ENCODE measurements around the gene OR6Q1. TPM values are rescaled to one million over a fixed set of nuclear protein-coding genes. Genes with fewer than 3 reads are reported as not detected.

Gene OR6Q1
- total and polyA plus RNA-seq, 2 of the 4 experiments (the other 2 are of a cell fraction), result not detected

DNA sequence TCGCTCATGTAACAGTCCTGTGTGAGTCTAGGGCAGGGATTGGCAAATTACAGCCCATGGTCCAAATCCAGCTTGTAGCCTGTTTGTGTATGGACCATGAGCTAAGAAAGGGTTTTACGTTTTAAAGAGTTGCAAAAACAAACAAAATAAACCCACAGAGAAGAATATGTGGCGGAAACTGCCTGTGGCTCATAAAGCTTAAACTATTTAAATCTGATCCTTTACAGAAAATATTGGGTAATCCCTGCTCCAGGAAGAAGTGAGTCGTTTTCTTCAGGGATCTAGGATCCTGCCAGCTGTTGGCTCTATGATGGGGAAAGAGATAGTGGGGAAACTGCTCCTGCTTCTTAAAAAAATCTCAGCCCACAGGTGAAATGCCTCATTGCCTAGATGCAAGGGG is 3.4 kb upstream of the OR6Q1 start:
- Histone ChIP-seq H3K23ac (ENCODE audit: low read depth, low read length) (peak overlapping the region; percentile 92), H3K56ac (ENCODE audit: extremely low read depth, insufficient read depth, low read length) (peak overlapping the region; percentile 79), H3K4me3 (ENCODE audit: insufficient read depth, low read depth, low read length) (no peak overlapping the region), H3K18ac (ENCODE audit: low read depth, low read length) (peak overlapping the region; percentile 100), H4K20me1 (ENCODE audit: insufficient read depth, low read length) (no peaks in the 10 kb centered on the region), H2BK120ac (ENCODE audit: low read depth, low read length) (peak overlapping the region; percentile 98), H2AFZ (replicated peaks; ENCODE audit: low read length, poor library complexity) (peak overlapping the region; percentile 3), H4K5ac (ENCODE audit: low read depth, low read length) (peak overlapping the region; percentile 99), H4K8ac (ENCODE audit: low read depth in 2 of 2, low read length in 2 of 2) (peak overlapping the region; percentile 96), H2BK15ac (ENCODE audit: low read depth, low read length) (peak overlapping the region; percentile 77; the same call in 2 of the 3 replicates), H3K9me1 (ENCODE audit: insufficient read depth, low read length) (peaks cover 28% of the 10 kb centered on the region), H3K4me2 (ENCODE audit: low read depth, low read length) (0 out of 2 replicates have a peak overlapping the region, but pooled peaks have one; percentile 16), H3K14ac (replicated peaks; ENCODE audit: low read depth, low read length) (peak overlapping the region; percentile 87), H3K4ac (ENCODE audit: low read depth, low read length) (peak overlapping the region; percentile 96), H3K79me1 (ENCODE audit: low read depth in 1 of 2, low read length in 2 of 2) (no peaks in the 10 kb centered on the region), H2AK9ac (replicated peaks; ENCODE audit: low read depth, low read length, poor library complexity) (no peak overlapping the region), H3K9me3 (ENCODE audit: control insufficient read depth, insufficient read depth, low read length) (no peaks in the 10 kb centered on the region), H2BK5ac (ENCODE audit: low read depth, low read length, poor library complexity, severe bottlenecking) (peak overlapping the region; percentile 100), H2BK20ac (ENCODE audit: low read depth, low read length) (peak overlapping the region; percentile 97), H3K27me3 (ENCODE audit: control insufficient read depth, insufficient read depth, low read length) (no peaks in the 10 kb centered on the region), H3K4me1 (ENCODE audit: control insufficient read depth, insufficient read depth, low read length) (peaks cover 27% of the 10 kb centered on the region), H3K36me3 (ENCODE audit: control insufficient read depth, insufficient read depth, low read length) (no peaks in the 10 kb centered on the region), H4K91ac (ENCODE audit: insufficient read depth, low read depth, low read length) (peak overlapping the region; percentile 96), H2AK5ac (ENCODE audit: low read depth, low read length) (peak overlapping the region; percentile 94), H3K27ac (ENCODE audit: insufficient read depth, low read length) (peak overlapping the region; percentile 98), H3K9ac (ENCODE audit: low read depth, low read length) (peak overlapping the region; percentile 80)
- TF ChIP-seq CEBPB (IDR thresholded peaks at IDR 0.05; ENCODE audit: low read depth, low read length), result peak; percentile 96
- no peak for TF ChIP-seq SMC3 (IDR thresholded peaks at IDR 0.05; ENCODE audit: low read depth, low read length)
- TF ChIP-seq, protein P1, sequence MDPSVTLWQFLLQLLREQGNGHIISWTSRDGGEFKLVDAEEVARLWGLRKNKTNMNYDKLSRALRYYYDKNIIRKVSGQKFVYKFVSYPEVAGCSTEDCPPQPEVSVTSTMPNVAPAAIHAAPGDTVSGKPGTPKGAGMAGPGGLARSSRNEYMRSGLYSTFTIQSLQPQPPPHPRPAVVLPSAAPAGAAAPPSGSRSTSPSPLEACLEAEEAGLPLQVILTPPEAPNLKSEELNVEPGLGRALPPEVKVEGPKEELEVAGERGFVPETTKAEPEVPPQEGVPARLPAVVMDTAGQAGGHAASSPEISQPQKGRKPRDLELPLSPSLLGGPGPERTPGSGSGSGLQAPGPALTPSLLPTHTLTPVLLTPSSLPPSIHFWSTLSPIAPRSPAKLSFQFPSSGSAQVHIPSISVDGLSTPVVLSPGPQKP (IDR thresholded peaks at IDR 0.05; ENCODE audit: borderline replicate concordance, low read depth, low read length), result no peak
- TF ChIP-seq NFE2L2 (IDR thresholded peaks at IDR 0.05; ENCODE audit: low read depth, low read length), result no peak
- no peak for TF ChIP-seq MXI1 (IDR thresholded peaks at IDR 0.05; ENCODE audit: borderline replicate concordance, low read depth, low read length)
- TF ChIP-seq MAZ (IDR thresholded peaks at IDR 0.05; ENCODE audit: borderline replicate concordance, low read depth, low read length), result no peak
- TF ChIP-seq MAFK (IDR thresholded peaks at IDR 0.05; ENCODE audit: low read depth, low read length), result no peak
- no peak for TF ChIP-seq BHLHE40 (IDR thresholded peaks at IDR 0.05; ENCODE audit: low read depth, low read length)
- TF ChIP-seq POLR2A (IDR thresholded peaks at IDR 0.05; ENCODE audit: low read depth, low read length), result no peak
- TF ChIP-seq, protein P2, sequence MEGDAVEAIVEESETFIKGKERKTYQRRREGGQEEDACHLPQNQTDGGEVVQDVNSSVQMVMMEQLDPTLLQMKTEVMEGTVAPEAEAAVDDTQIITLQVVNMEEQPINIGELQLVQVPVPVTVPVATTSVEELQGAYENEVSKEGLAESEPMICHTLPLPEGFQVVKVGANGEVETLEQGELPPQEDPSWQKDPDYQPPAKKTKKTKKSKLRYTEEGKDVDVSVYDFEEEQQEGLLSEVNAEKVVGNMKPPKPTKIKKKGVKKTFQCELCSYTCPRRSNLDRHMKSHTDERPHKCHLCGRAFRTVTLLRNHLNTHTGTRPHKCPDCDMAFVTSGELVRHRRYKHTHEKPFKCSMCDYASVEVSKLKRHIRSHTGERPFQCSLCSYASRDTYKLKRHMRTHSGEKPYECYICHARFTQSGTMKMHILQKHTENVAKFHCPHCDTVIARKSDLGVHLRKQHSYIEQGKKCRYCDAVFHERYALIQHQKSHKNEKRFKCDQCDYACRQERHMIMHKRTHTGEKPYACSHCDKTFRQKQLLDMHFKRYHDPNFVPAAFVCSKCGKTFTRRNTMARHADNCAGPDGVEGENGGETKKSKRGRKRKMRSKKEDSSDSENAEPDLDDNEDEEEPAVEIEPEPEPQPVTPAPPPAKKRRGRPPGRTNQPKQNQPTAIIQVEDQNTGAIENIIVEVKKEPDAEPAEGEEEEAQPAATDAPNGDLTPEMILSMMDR (conservative IDR thresholded peaks at IDR 0.05; ENCODE audit: low read depth, low read length), result no peak
- 0 out of 2 replicates have a peak, but pooled peaks have one; percentile 74 for TF ChIP-seq CHD1 (IDR thresholded peaks at IDR 0.05; ENCODE audit: low read depth, low read length)
- peak; percentile 23; the same call in 1 of the 2 replicates for TF ChIP-seq FOS (IDR thresholded peaks at IDR 0.05; ENCODE audit: low read depth, low read length)
- TF ChIP-seq, protein P3, sequence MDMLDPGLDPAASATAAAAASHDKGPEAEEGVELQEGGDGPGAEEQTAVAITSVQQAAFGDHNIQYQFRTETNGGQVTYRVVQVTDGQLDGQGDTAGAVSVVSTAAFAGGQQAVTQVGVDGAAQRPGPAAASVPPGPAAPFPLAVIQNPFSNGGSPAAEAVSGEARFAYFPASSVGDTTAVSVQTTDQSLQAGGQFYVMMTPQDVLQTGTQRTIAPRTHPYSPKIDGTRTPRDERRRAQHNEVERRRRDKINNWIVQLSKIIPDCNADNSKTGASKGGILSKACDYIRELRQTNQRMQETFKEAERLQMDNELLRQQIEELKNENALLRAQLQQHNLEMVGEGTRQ (IDR thresholded peaks at IDR 0.05; ENCODE audit: low read depth, low read length), result no peak
- TF ChIP-seq RFX5 (IDR thresholded peaks at IDR 0.05; ENCODE audit: low read depth, low read length), result no peak
- TF ChIP-seq RAD21 (IDR thresholded peaks at IDR 0.05; ENCODE audit: low read length), result no peak; the same call in 1 of the 2 replicates
- peak; percentile 42 for TF ChIP-seq RCOR1 (IDR thresholded peaks at IDR 0.05; ENCODE audit: insufficient replicate concordance, low read length)
- ATAC-seq (ENCODE audit: low read depth), result peak; percentile 52
- dilution Hi-C loops (cut with HindIII; ENCODE audit: low sequenced_read_pairs, unreplicated experiment) (no loop called here), intact Hi-C loops (cut with micrococcal nuclease) (loop anchor here (1.0 to 5.0 kb wide), 5 partner anchors 32 to 485 kb away; no protein-coding TSS in a partner anchor), in situ Hi-C loops (cut with MboI; ENCODE audit: low sequenced_read_pairs) (no loop called here)
- no TSS peak for BruUV-seq (replicated peaks)
- ChIA-PET CTCF (interaction anchor here (0.6 kb wide), 2 partner anchors 32 to 34 kb away, joined by 3 read pairs; no protein-coding TSS in a partner anchor), POLR2A (ENCODE audit: unreplicated experiment) (interaction anchor here (0.6 to 1.2 kb wide), 3 partner anchors 258 to 497 kb away, joined by 3 to 5 read pairs (median 3); no protein-coding TSS in a partner anchor)
- DNase-seq, result peak; percentile 94
- WGBS, 2 experiments (ENCODE audit: extremely low coverage in 2 of 2, insufficient read length in 1 of 2), result no CpG with 5 or more reads among the region's 4 CpGs
